ENCODE measurements around the gene CNTNAP2. TPM values are rescaled to one million over a fixed set of nuclear protein-coding genes. Genes with fewer than 3 reads are reported as not detected.

The CNTNAP2 gene
- total and polyA plus RNA-seq, 2 of the 8 experiments (the other 6 are each of a cell fraction or from before 2014, with no cell fraction given), result 27.9 to 71.0 TPM

- no peak overlapping the region for H3K23ac ChIP-seq (ENCODE audit: insufficient read length)
- no peaks in the 10 kb centered on the region for H3K79me2 ChIP-seq (ENCODE audit: control insufficient read depth in 1 of 2, insufficient read depth in 2 of 2, low read length in 2 of 2)
- no peaks in the 10 kb centered on the region for H3K36me3 ChIP-seq (ENCODE audit: control insufficient read depth in 2 of 4, insufficient read depth in 4 of 4, low read length in 3 of 4)
- no peak overlapping the region for H2BK5ac ChIP-seq (ENCODE audit: low read depth, low read length)
- H3K79me1 ChIP-seq (ENCODE audit: low read depth, low read length), result no peaks in the 10 kb centered on the region
- FAIRE-seq, result no peak
- DNase-seq (ENCODE audit: low read depth in 1 of 2, low spot score in 2 of 2), result no peak
- no peak overlapping the region for H3K14ac ChIP-seq (ENCODE audit: insufficient read length)
- no peak overlapping the region for H4K8ac ChIP-seq (ENCODE audit: extremely low read depth, insufficient read depth, low read length)
- H2AK5ac ChIP-seq (ENCODE audit: low read depth, low read length), result no peak overlapping the region
- POLR2A ChIA-PET (ENCODE audit: partially characterized antibody), result interaction anchor here (1.1 kb wide), 1 partner anchor 91 kb away, joined by 3 read pairs; no protein-coding TSS in a partner anchor
- H3K27me3 ChIP-seq (replicated peaks in 1 of 4; ENCODE audit: control insufficient read depth in 3 of 4, extremely low read depth in 1 of 4, insufficient read depth in 3 of 4, low read length in 3 of 4), result no peaks in the 10 kb centered on the region
- no peak overlapping the region for H3K56ac ChIP-seq (replicated peaks; ENCODE audit: insufficient read length, low read depth, low read length)
- H4K20me1 ChIP-seq (replicated peaks in 1 of 2; ENCODE audit: control insufficient read depth in 1 of 2, insufficient read depth in 2 of 2, low read length in 2 of 2), result no peaks in the 10 kb centered on the region
- H3K9me3 ChIP-seq (ENCODE audit: insufficient read depth in 2 of 2, low read depth in 1 of 2, low read length in 1 of 2), result no peaks in the 10 kb centered on the region
- H3K18ac ChIP-seq (ENCODE audit: extremely low read depth, low read length), result no peak overlapping the region
- H2BK12ac ChIP-seq (ENCODE audit: low read depth, low read length), result no peak overlapping the region
- H4K5ac ChIP-seq (ENCODE audit: insufficient read length, low read depth, low read length), result no peak overlapping the region
- CTCF ChIA-PET (ENCODE audit: partially characterized antibody), result interaction anchor here (0.8 to 1.6 kb wide), 3 partner anchors 19 to 190 kb away, joined by 3 read pairs; no protein-coding TSS in a partner anchor
- no peak overlapping the region for H3K4me3 ChIP-seq (ENCODE audit: extremely low read depth in 1 of 4, insufficient read depth in 2 of 4, low read depth in 3 of 4, low read length in 4 of 4)
- no peak overlapping the region for H3K4ac ChIP-seq (replicated peaks; ENCODE audit: insufficient read length, low read depth, low read length)
- H2AFZ ChIP-seq (ENCODE audit: low read length), result no peak overlapping the region
- no peak overlapping the region for H3K4me2 ChIP-seq (ENCODE audit: insufficient read depth in 1 of 2, low read depth in 2 of 2, low read length in 2 of 2)
- H3K23me2 ChIP-seq (ENCODE audit: low read depth, low read length), result no peaks in the 10 kb centered on the region
- peaks cover 0 to 5% (median 3%) of the 10 kb centered on the region in 4 experiments; a peak in 3 of 7 replicates for H3K4me1 ChIP-seq (replicated peaks in 1 of 4; ENCODE audit: control insufficient read depth in 3 of 4, insufficient read depth in 4 of 4, low read length in 3 of 4)
- no peak overlapping the region for H2BK120ac ChIP-seq (replicated peaks; ENCODE audit: low read depth, low read length)
- no peak overlapping the region for H3K9ac ChIP-seq (replicated peaks in 1 of 4; ENCODE audit: extremely low read depth in 1 of 4, low read depth in 3 of 4, low read length in 3 of 4)
- H3K27ac ChIP-seq (ENCODE audit: low read depth, low read length), result no peak overlapping the region
- H4K91ac ChIP-seq (replicated peaks; ENCODE audit: insufficient read length, low read length), result no peak overlapping the region
- TF ChIP-seq SAP30 (IDR thresholded peaks at IDR 0.05; ENCODE audit: insufficient read depth, insufficient replicate concordance, low read length) (no peak), HDAC2 (IDR thresholded peaks at IDR 0.05; ENCODE audit: borderline replicate concordance in 1 of 2, low read depth in 2 of 2, low read length in 2 of 2) (no peak), BCL11A (IDR thresholded peaks at IDR 0.05; ENCODE audit: low read depth in 2 of 2, low read length in 2 of 2) (no peak)
- no peak overlapping the region for H2BK20ac ChIP-seq (ENCODE audit: low read length)
- H2BK15ac ChIP-seq (ENCODE audit: low read length), result no peak overlapping the region
These were observed 1522.0 kb downstream of the CNTNAP2 start for GRCh38 chr7:147638566-147638965.
